ENCODE data around the gene PITPNM3. TPM values are rescaled to one million over a fixed set of nuclear protein-coding genes. Genes with fewer than 3 reads are reported as not detected.

The PITPNM3 gene
- total and polyA plus RNA-seq, 7 donors: 3.6 to 13.6 (median 5.7) TPM

- peaks cover 0 to 8% (median 2%) of the 10 kb centered on the region in 4 donors for H3K36me3 ChIP-seq
- no peaks in the 10 kb centered on the region for H3K9me3 ChIP-seq
- WGBS, 2 donors: 93 to 94% methylated on average over 24 of the region's 24 CpGs
- TF ChIP-seq EP300 (IDR thresholded peaks at IDR 0.05) (no peak), POLR2AphosphoS5 (IDR thresholded peaks at IDR 0.05) (no peak), POLR2A (IDR thresholded peaks at IDR 0.05) (no peak), CTCF (IDR thresholded peaks at IDR 0.05) (no peak)
- H3K27me3 ChIP-seq: no peaks in the 10 kb centered on the region
- DNase-seq: no peak
- no peak overlapping the region for H3K4me3 ChIP-seq
- intact Hi-C loops (cut with DNase I): loop anchor here (5.0 kb wide), 3 partner anchors 87 to 172 kb away; partner anchors contain the start of genes KIAA0753, PITPNM3 and TXNDC17
- no peak overlapping the region for H3K27ac ChIP-seq
- peaks cover 0 to 12% (median 0%) of the 10 kb centered on the region in 4 donors for H3K4me1 ChIP-seq
Observed at GRCh38 chr17:6470146-6470718, 86.1 kb downstream of the PITPNM3 start.

GRCh38 chr17:6468051-6468790 is 88.1 kb downstream of the PITPNM3 start:
- WGBS, 2 donors: 92 to 94% methylated on average over 23 of the region's 23 CpGs
- TF ChIP-seq CTCF (IDR thresholded peaks at IDR 0.05) (no peak), POLR2AphosphoS5 (IDR thresholded peaks at IDR 0.05) (no peak), POLR2A (IDR thresholded peaks at IDR 0.05) (no peak), EP300 (IDR thresholded peaks at IDR 0.05) (no peak)
- no peak overlapping the region for H3K4me3 ChIP-seq
- intact Hi-C loops (cut with DNase I): no loop called here
- no peak overlapping the region for H3K27ac ChIP-seq
- no peaks in the 10 kb centered on the region for H3K27me3 ChIP-seq
- peaks cover 0 to 11% (median 4%) of the 10 kb centered on the region in 4 donors for H3K36me3 ChIP-seq
- no peaks in the 10 kb centered on the region for H3K9me3 ChIP-seq
- no peak for DNase-seq
- peaks cover 0 to 6% (median 0%) of the 10 kb centered on the region in 4 donors for H3K4me1 ChIP-seq

GRCh38 chr17:6467567-6467966 is 88.8 kb downstream of the PITPNM3 start:
- no peak overlapping the region for H3K27ac ChIP-seq
- no peak for TF ChIP-seq POLR2AphosphoS5 (IDR thresholded peaks at IDR 0.05)
- no peak for TF ChIP-seq EP300 (IDR thresholded peaks at IDR 0.05)
- TF ChIP-seq POLR2A (IDR thresholded peaks at IDR 0.05): no peak
- no peak for TF ChIP-seq CTCF (IDR thresholded peaks at IDR 0.05)
- peaks cover 0 to 11% (median 6%) of the 10 kb centered on the region in 4 donors for H3K36me3 ChIP-seq
- DNase-seq: no peak
- intact Hi-C loops (cut with DNase I): no loop called here
- WGBS, 2 donors: 89 to 93% methylated on average over 1 of the region's 1 CpG
- H3K9me3 ChIP-seq: no peaks in the 10 kb centered on the region
- no peaks in the 10 kb centered on the region for H3K27me3 ChIP-seq
- no peaks in the 10 kb centered on the region for H3K4me1 ChIP-seq
- H3K4me3 ChIP-seq: no peak overlapping the region

- no peak for DNase-seq
- H3K4me3 ChIP-seq: no peak overlapping the region
- WGBS, 2 donors: 85 to 86% methylated on average over 19 of the region's 19 CpGs
- H3K36me3 ChIP-seq: peaks cover 0 to 19% (median 8%) of the 10 kb centered on the region in 4 donors
- no peak for TF ChIP-seq EP300 (IDR thresholded peaks at IDR 0.05)
- no peak for TF ChIP-seq POLR2AphosphoS5 (IDR thresholded peaks at IDR 0.05)
- TF ChIP-seq CTCF (IDR thresholded peaks at IDR 0.05): no peak
- no peak for TF ChIP-seq POLR2A (IDR thresholded peaks at IDR 0.05)
- intact Hi-C loops (cut with DNase I): no loop called here
- no peaks in the 10 kb centered on the region for H3K9me3 ChIP-seq
- H3K27ac ChIP-seq: no peak overlapping the region
- no peaks in the 10 kb centered on the region for H3K27me3 ChIP-seq
- H3K4me1 ChIP-seq: no peaks in the 10 kb centered on the region
Observed at GRCh38 chr17:6465206-6466003, 91.0 kb downstream of the PITPNM3 start.
